ENCODE data around the gene IRS2. TPM values are rescaled to one million over a fixed set of nuclear protein-coding genes. Genes with fewer than 3 reads are reported as not detected.

Gene IRS2
- total and polyA plus RNA-seq, 4 donors: 4.0 to 9.1 (median 6.7) TPM

- H3K4me1 ChIP-seq (ENCODE audit: control insufficient read depth in 4 of 4, insufficient read depth in 4 of 4, low read length in 3 of 4): peaks cover 20 to 50% (median 32%) of the 10 kb centered on the region in 4 donors
- H3K27me3 ChIP-seq (ENCODE audit: control insufficient read depth in 4 of 4, insufficient read depth in 4 of 4, low read length in 3 of 4): no peaks in the 10 kb centered on the region
- H3K4me3 ChIP-seq (ENCODE audit: low read depth in 1 of 3, low read length in 3 of 3): peak overlapping the region; percentile 49 to 90 (median 79)
- DNase-seq (ENCODE audit: low spot score): no peak
- 66% methylated on average over 7 of the region's 7 CpGs for WGBS
- H3K27ac ChIP-seq (ENCODE audit: low read depth in 1 of 2, low read length in 2 of 2): peak overlapping the region; percentile 45 to 50
- H3K9ac ChIP-seq (ENCODE audit: low read depth in 1 of 2, low read length in 2 of 2): peak overlapping the region; percentile 77 to 81
- H3K36me3 ChIP-seq (ENCODE audit: control insufficient read depth in 4 of 4, insufficient read depth in 3 of 4, low read depth in 1 of 4, low read length in 3 of 4): peaks cover 2 to 22% (median 7%) of the 10 kb centered on the region in 4 donors
- H3K9me3 ChIP-seq (ENCODE audit: control insufficient read depth in 4 of 4, low read length in 3 of 4): no peaks in the 10 kb centered on the region
- no peak for TF ChIP-seq FOXA1 (IDR thresholded peaks at IDR 0.05)
- TF ChIP-seq EGR1 (IDR thresholded peaks at IDR 0.05; ENCODE audit: low read depth in 2 of 2): no peak
- TF ChIP-seq JUND (IDR thresholded peaks at IDR 0.05): no peak
- TF ChIP-seq SP1 (IDR thresholded peaks at IDR 0.05): no peak
- no peak for TF ChIP-seq ZBTB33 (IDR thresholded peaks at IDR 0.05)
- TF ChIP-seq REST (IDR thresholded peaks at IDR 0.05): no peak
- no peak for TF ChIP-seq RXRA (IDR thresholded peaks at IDR 0.05)
- no peak for TF ChIP-seq ATF3 (IDR thresholded peaks at IDR 0.05)
- no peak for TF ChIP-seq CTCF (IDR thresholded peaks at IDR 0.05; ENCODE audit: low read depth, low read length, missing input control)
Measured at GRCh38 chr13:109779876-109780510, 6.4 kb downstream of the IRS2 start.

- no peaks in the 10 kb centered on the region for H3K27me3 ChIP-seq (ENCODE audit: control insufficient read depth in 4 of 4, insufficient read depth in 4 of 4, low read length in 3 of 4)
- WGBS: 44% methylated on average over 4 of the region's 4 CpGs
- peaks cover 20 to 49% (median 32%) of the 10 kb centered on the region in 4 donors for H3K4me1 ChIP-seq (ENCODE audit: control insufficient read depth in 4 of 4, insufficient read depth in 4 of 4, low read length in 3 of 4)
- H3K27ac ChIP-seq (ENCODE audit: low read depth in 1 of 2, low read length in 2 of 2): peak overlapping the region; percentile 50 to 69
- no peaks in the 10 kb centered on the region for H3K9me3 ChIP-seq (ENCODE audit: control insufficient read depth in 4 of 4, low read length in 3 of 4)
- DNase-seq (ENCODE audit: low spot score): no peak
- peak overlapping the region; percentile 69 to 88 for H3K9ac ChIP-seq (ENCODE audit: low read depth in 1 of 2, low read length in 2 of 2)
- H3K36me3 ChIP-seq (ENCODE audit: control insufficient read depth in 4 of 4, insufficient read depth in 3 of 4, low read depth in 1 of 4, low read length in 3 of 4): peaks cover 7 to 25% (median 10%) of the 10 kb centered on the region in 4 donors
- peak overlapping the region; percentile 26 to 79 (median 49) for H3K4me3 ChIP-seq (ENCODE audit: low read depth in 1 of 3, low read length in 3 of 3)
- TF ChIP-seq EGR1 (IDR thresholded peaks at IDR 0.05; ENCODE audit: low read depth in 2 of 2): no peak
- TF ChIP-seq JUND (IDR thresholded peaks at IDR 0.05): no peak
- no peak for TF ChIP-seq GABPA (IDR thresholded peaks at IDR 0.05 in 1 of 2, conservative IDR thresholded peaks at IDR 0.05 in 1 of 2)
- no peak for TF ChIP-seq TAF1 (conservative IDR thresholded peaks at IDR 0.05)
- no peak for TF ChIP-seq RAD21 (IDR thresholded peaks at IDR 0.05)
- TF ChIP-seq ATF3 (IDR thresholded peaks at IDR 0.05): no peak
- no peak for TF ChIP-seq SP1 (IDR thresholded peaks at IDR 0.05)
- no peak for TF ChIP-seq CTCF (IDR thresholded peaks at IDR 0.05; ENCODE audit: low read depth, low read length, missing input control)
- TF ChIP-seq MAX (IDR thresholded peaks at IDR 0.05): no peak
- no peak for TF ChIP-seq HNF4G (IDR thresholded peaks at IDR 0.05)
- TF ChIP-seq RXRA (IDR thresholded peaks at IDR 0.05): no peak
- TF ChIP-seq FOXA2 (IDR thresholded peaks at IDR 0.05): no peak
- TF ChIP-seq ZBTB33 (IDR thresholded peaks at IDR 0.05): no peak
- no peak for TF ChIP-seq YY1 (IDR thresholded peaks at IDR 0.05)
Measured at GRCh38 chr13:109779074-109779473, 7.3 kb downstream of the IRS2 start.
